T-helper 2 cell (primary cell): Measurements from ENCODE around the gene FGD5.
A peak's percentile ranks its signal among the peaks of the same experiment; 100 is the strongest.

Experiments used
- DNase-seq, 5 experiments: peaks; one replicate each; pipeline versions ENCODE4 v3.0.0 to v3.0.0-alpha.2; 2012 to 2022
- total RNA-seq, 2 donors: gene quantifications; one replicate each; lab custom pipeline; 2026; lab: John Stamatoyannopoulos, UW

FGD5 gene
- total RNA-seq: 0 to 0.07 reads per million in 2 donors

GRCh38 chr3:14818804-14819500 lies at the start of gene FGD5:
Gene FGD5, plus strand, starts transcription at chr3:14818962. Its CDS starts 110 bp downstream, at chr3:14819072.
- no peak for DNase-seq

DNA sequence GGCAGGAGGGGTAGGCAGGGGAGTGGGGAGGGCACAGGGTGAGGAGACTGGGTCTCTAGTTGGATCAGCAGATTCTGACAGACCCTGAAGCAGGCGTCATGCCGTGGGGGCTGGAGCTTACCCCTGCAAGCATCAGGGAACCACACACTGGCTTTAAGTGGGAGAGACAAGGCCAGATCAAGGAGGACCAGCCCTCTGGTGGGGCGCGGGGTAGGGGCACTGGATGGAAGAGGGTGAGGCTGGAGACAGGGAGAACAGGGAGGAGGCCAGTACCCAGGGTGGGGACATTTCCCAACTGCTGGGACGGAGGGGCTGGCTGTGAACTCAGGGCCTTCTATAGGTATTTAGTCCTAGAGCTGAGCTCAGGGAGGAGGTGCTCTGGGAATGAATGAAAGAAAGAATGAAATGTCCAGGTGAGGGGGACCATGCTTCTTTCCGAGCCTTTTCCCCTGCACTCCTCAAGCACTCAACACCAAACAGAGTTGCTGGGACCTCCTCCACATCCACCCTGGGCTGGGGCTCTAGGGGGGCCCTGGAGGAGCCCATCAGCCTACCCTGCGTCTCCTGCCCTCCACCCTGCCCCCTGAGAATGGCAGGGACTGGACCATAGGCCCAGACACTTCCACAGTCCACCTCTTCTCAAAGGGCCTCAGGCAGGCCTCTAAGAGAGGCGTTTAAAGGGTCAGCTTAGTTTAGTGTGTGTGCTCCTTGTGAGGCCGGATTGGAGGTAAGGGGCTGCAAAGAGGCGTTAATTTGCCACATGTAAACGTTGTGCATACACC lies 49.0 kb upstream of the FGD5 start:
- DNase-seq: no peak

DNA sequence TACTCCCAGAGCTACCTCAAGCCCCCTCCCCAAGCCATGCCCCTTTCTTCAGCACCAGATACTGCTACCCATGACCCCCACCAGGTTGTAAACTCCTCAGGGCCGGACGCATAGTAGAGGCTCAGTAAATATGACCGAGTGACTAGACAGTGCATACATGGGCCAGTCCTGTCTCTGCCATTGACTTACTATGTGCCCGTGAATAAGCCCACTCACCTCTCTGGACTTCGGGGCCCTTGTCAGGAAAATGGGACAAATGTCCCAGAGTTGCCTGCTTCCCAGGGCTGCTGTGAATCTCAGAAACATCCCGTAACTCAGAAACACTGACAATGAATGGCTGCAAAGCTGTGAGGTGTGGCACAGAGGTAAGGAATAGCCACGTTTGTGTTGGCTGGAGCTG lies 48.2 kb upstream of the FGD5 start:
- DNase-seq: no peak

DNA sequence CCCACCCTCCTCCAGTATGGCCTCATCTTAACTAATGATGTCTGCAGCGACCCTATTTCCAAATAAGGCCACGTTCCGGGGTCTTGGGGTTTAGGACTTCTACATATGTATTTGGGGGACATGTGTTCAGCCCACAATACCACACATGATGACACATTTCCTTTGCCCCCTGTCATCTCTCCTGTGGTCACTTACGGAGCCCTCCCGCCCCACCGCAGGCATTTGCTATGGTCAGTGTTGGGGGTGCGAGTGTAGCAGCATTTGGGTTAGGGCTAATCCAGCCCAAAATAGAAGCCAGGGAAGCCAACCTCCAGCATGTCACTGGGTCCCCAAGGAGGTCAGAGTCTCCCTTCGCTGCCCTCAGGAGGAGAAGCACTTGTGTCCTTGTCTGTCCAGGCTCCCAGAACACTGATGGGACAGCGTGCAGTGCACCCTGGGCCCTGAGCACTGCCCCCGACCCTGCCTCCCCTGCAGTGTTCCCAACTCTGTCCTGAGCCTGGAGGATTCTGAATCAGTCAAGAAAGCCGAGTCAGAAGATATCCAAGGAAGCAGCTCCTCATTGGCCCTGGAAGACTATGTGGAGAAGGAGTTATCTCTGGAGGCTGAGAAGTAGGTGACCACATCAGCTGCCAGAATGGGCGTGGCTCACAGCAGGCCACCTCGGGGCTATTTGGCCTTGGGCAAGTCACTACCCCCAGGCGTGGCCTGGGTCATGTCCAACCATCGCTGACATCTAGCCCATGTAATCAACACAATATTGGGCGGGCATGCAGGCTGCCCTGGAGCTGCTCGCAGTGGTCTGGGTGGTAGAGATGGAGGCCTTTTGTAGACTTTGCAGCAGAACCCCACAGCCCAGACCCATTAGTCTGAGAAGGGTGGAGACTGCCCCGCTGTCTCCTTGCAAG lies 46.9 kb upstream of the FGD5 start:
- no peak for DNase-seq

GRCh38 chr3:14772533-14773138 lies 46.1 kb upstream of the FGD5 start:
- no peak for DNase-seq

DNA sequence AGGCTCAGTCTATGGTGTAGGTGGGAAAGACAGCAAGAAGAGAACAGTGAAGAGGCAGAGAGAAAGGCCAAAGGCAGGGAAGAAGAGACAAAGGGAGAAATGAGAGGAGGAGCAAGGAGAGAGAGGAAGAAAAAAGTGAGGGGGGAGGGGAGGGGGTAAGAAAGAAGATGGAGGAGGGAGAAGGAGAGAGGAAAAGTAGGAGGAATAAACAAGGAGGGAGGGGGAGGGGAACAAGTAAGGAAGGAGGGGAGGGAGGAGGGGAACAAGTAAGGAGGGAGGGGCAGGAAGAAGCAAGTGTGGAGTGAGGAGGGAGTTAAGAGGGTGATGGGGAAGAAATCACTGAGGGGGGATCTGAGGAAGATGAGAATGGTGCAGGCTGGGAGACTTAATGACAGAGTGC lies 45.5 kb upstream of the FGD5 start:
- no peak for DNase-seq

- DNase-seq: no peak
These were observed 45.1 kb upstream of the FGD5 start for GRCh38 chr3:14773691-14774128.

GRCh38 chr3:14774431-14774830 lies 44.3 kb upstream of the FGD5 start:
- DNase-seq: no peak

DNA sequence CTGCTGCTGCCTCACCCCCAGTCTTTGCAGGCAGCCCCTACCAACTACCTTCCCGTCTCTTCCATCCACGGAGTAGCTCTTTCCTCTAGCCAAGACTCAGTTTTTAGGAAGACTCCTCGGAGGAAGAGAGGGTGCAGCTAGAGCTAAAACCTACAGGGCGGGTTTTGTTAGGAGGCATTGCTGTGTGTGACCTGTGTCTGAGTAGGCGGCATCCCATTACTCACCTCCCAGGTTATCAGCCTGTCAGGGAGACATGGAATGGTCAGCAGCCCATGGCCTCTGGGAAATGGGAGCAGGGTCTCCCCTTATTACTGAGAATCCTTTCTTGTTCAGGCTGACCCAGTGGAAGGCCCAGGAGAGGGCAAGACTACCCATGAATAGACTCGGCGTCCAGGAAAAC lies 43.8 kb upstream of the FGD5 start:
- no peak for DNase-seq

- DNase-seq: no peak
These were observed 43.2 kb upstream of the FGD5 start for GRCh38 chr3:14775563-14775962.

- DNase-seq: no peak
These were observed 39.6 kb upstream of the FGD5 start for GRCh38 chr3:14779069-14779685.

- peak in 1 of 5 experiments; percentile 41 for DNase-seq
These were observed 37.7 kb upstream of the FGD5 start for GRCh38 chr3:14780927-14781507.

GRCh38 chr3:14783480-14784086 lies 35.2 kb upstream of the FGD5 start:
- no peak for DNase-seq

- no peak for DNase-seq
These were observed 34.6 kb upstream of the FGD5 start for GRCh38 chr3:14784087-14784681.

- no peak for DNase-seq
These were observed 33.3 kb upstream of the FGD5 start for GRCh38 chr3:14785207-14786155.

DNA sequence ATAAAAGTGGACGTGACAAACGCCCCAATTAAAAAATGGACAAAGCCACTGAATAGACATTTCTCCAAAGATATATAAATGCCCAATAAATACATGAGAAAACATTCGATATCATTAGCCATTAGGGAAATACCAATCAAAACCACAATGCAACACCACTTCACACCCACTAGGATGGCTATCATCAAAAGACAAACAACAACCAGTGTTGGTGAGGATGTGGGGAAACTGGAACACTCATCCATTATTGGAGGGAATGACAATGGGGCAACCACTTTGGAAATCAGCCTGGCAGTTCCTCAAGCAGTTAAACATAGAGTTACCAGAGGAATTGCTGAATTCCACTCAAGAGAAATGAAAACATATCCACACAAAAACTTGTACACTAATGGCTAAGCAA lies 32.4 kb upstream of the FGD5 start:
- DNase-seq: no peak

GRCh38 chr3:14787630-14788029 lies 31.1 kb upstream of the FGD5 start:
- DNase-seq: no peak

DNA sequence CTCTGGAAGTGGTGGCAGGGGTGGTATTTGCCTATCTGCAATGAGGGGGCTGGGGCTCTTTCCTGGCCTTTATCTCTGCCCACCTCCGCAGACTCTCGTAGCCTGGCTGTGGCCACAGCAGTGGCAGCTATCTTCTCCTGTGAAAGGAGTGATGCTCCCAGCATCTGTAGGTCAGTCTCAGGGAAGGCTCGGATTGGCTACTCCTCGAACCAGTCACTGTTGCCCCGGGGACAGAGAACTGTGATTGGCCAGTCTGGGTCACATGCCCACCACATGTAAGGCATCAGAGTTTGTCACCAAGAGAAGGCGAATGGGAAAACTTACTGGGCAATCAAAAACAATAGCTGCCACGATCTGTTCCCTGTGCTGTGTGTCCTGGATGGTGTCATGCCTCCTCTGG lies 30.1 kb upstream of the FGD5 start:
- DNase-seq: no peak

DNA sequence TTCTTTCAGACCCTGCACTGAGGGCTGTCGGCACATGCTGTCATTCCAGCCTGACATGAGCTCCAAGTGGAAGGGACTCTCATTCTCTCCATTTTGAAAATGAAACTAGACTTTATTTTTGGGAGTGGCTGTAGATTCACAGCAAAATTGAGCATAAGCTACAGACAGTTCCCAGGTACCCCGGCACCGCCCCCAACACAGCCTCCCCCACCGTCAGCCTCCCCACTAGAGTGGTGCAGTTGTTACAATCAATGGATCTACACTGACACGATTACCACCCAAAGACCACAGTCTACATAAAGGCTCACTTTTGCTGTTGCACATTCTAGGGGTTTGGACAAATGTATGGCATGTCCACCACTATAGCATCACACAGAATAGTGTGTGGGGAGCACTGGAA lies 29.5 kb upstream of the FGD5 start:
- no peak for DNase-seq
